RWPE2 (cell line): Measurements from ENCODE around the gene SENP3.

Experiments used
- ATAC-seq: fragments of 200-7000 bp; cut with Tn5 transposase; 3 replicates; pipeline ENCODE4 v1.9.1; 2021; ENCODE audit warnings: low read depth
- DNase-seq: peaks from one replicate; pipeline ENCODE4 v3.0.0-alpha.2; 2020; ENCODE audit warnings: low spot score
- H3K27ac ChIP-seq: fragments of 450-650 bp; 2 replicates; pipeline ENCODE4 v1.5.1; 2017; ENCODE audit warnings: mild to moderate bottlenecking; ENCODE audit not compliant: poor library complexity, severe bottlenecking
- H3K27me3 ChIP-seq: fragments of 250-450 bp; sonication (Bioruptor Pico); 2 replicates; pipeline ENCODE4 v1.5.1; 2021; ENCODE audit warnings: mild to moderate bottlenecking, moderate library complexity; ENCODE audit not compliant: insufficient read depth, poor library complexity, severe bottlenecking
- H3K36me3 ChIP-seq: fragments of 250-450 bp; sonication (Bioruptor Pico); 2 replicates; pipeline ENCODE4 v1.5.1; 2020; ENCODE audit warnings: low read depth, mild to moderate bottlenecking, moderate library complexity
- H3K4me1 ChIP-seq: fragments of 250-450 bp; sonication (Bioruptor Pico); 2 replicates; pipeline ENCODE4 v1.5.1; 2021; ENCODE audit warnings: mild to moderate bottlenecking, moderate library complexity; ENCODE audit not compliant: insufficient read depth, poor library complexity, severe bottlenecking
- H3K4me3 ChIP-seq: fragments of 250-450 bp; sonication (Bioruptor Pico); 2 replicates; pipeline ENCODE4 v1.5.1; 2021; ENCODE audit warnings: mild to moderate bottlenecking, moderate library complexity; ENCODE audit not compliant: severe bottlenecking
- H3K9me3 ChIP-seq: fragments of 250-450 bp; sonication (Bioruptor Pico); 2 replicates; pipeline ENCODE4 v1.5.1; 2021; ENCODE audit warnings: mild to moderate bottlenecking, moderate library complexity; ENCODE audit not compliant: severe bottlenecking
- TF ChIP-seq, protein P1 (sequence below): fragments of 450-650 bp; IDR thresholded peaks from one replicate; pipeline ENCODE4 v1.5.1; 2017; ENCODE audit warnings: mild to moderate bottlenecking, moderate library complexity; ENCODE audit not compliant: poor library complexity, severe bottlenecking

Gene SENP3

GRCh38 chr17:7579834-7580603, 18.3 kb downstream of the SENP3 start:
- Histone ChIP-seq H3K27me3 (no peaks in the 10 kb centered on the region), H3K4me1 (peaks cover 21% of the 10 kb centered on the region), H3K9me3 (no peaks in the 10 kb centered on the region), H3K27ac (peak overlapping the region; percentile 98), H3K4me3 (no peak overlapping the region), H3K36me3 (peaks cover 41% of the 10 kb centered on the region)
- TF ChIP-seq, protein P1, sequence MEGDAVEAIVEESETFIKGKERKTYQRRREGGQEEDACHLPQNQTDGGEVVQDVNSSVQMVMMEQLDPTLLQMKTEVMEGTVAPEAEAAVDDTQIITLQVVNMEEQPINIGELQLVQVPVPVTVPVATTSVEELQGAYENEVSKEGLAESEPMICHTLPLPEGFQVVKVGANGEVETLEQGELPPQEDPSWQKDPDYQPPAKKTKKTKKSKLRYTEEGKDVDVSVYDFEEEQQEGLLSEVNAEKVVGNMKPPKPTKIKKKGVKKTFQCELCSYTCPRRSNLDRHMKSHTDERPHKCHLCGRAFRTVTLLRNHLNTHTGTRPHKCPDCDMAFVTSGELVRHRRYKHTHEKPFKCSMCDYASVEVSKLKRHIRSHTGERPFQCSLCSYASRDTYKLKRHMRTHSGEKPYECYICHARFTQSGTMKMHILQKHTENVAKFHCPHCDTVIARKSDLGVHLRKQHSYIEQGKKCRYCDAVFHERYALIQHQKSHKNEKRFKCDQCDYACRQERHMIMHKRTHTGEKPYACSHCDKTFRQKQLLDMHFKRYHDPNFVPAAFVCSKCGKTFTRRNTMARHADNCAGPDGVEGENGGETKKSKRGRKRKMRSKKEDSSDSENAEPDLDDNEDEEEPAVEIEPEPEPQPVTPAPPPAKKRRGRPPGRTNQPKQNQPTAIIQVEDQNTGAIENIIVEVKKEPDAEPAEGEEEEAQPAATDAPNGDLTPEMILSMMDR = no peak
- ATAC-seq = no peak
- no peak for DNase-seq

GRCh38 chr17:7580604-7581575, 19.2 kb downstream of the SENP3 start:
- DNase-seq (peak; percentile 63), ATAC-seq (no peak)
- Histone ChIP-seq H3K4me1 (peaks cover 13% of the 10 kb centered on the region), H3K4me3 (no peak overlapping the region), H3K36me3 (peaks cover 36% of the 10 kb centered on the region), H3K27me3 (no peaks in the 10 kb centered on the region), H3K27ac (peak overlapping the region; percentile 98), H3K9me3 (no peaks in the 10 kb centered on the region)
- TF ChIP-seq, protein P1 = no peak

DNA sequence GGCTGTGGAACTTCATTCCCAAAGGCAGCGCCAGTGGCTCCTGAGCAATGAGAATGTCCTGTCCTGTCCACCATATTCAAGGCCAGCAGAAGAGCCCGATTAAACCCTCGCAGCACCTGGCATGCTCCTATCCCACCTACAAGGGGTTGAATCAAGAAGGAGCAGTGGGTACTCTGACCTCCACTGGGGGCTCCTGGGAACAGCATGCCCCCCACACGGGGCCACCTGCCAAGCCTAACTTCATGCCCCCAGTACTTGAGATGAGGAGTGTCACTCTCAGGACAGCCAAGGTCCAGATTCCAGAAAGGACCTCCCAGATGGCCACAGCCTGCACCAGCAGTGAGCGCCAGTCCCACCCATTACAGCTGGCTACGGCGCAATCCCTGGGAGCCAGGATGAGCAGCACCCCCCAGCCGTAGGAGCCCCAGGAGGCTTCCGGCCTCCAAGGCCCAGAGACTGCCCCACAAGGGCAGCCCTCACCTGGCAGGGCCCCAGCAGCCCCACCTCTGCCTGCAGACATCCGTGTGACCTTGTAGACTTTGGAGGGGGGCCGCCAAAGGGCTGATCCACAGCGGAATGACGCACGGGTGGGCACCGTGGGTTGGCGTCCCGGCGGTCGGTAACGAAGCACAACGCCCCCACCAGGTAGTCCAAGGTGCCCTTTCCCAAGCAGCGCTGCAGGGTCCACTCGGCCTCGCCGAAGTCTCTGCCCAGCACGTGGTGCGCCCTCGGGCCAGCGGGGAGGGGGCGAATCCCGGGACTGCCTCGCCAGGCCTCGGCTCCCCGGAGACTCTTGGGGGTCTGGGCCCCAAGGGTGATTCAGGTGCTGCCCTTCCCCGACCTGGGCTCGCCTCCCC, 20.9 kb downstream of the SENP3 start:
- ATAC-seq (no peak), DNase-seq (peak; percentile 69)
- TF ChIP-seq, protein P1 = no peak
- Histone ChIP-seq H3K4me3 (peak overlapping the region; percentile 61), H3K36me3 (peaks cover 31% of the 10 kb centered on the region), H3K27ac (peak overlapping the region; percentile 76), H3K9me3 (no peaks in the 10 kb centered on the region), H3K27me3 (no peaks in the 10 kb centered on the region), H3K4me1 (peaks cover 18% of the 10 kb centered on the region)

GRCh38 chr17:7583253-7584109, 21.8 kb downstream of the SENP3 start, which contains the start of gene MPDU1:
TSS of gene MPDU1 (plus strand) at chr17:7583852. CDS start at chr17:7583863, 11 bp downstream.
- Histone ChIP-seq H3K36me3 (peaks cover 29% of the 10 kb centered on the region), H3K4me1 (peaks cover 18% of the 10 kb centered on the region), H3K27ac (peak within 1 kb of the TSS; percentile 76), H3K9me3 (no peaks in the 10 kb centered on the region), H3K27me3 (no peaks in the 10 kb centered on the region), H3K4me3 (peak within 1 kb of the TSS; percentile 61)
- ATAC-seq = peak; percentile 31
- TF ChIP-seq, protein P1 = no peak
- peak; percentile 91 for DNase-seq
